Colonic mucosa (tissue), 4 donors: ENCODE data around the gene HEATR5A. TPM values are rescaled to one million over a fixed set of nuclear protein-coding genes. Genes with fewer than 3 reads are reported as not detected.
"Not testable (repeated sequence)": the region's sequence is repeated elsewhere in the genome, so short reads cannot be mapped to it uniquely, and the experiment has no call there.

Source experiments
- DNase-seq: peaks from one replicate; pipeline ENCODE4 v3.0.0-alpha.2; 2020
- H3K27ac ChIP-seq: fragments of 200-600 bp; one replicate; pipeline ENCODE4 v1.8.0; 2021
- H3K27me3 ChIP-seq: fragments of 200-600 bp; one replicate; pipeline ENCODE4 v1.8.0; 2021
- H3K36me3 ChIP-seq: fragments of 200-600 bp; one replicate; pipeline ENCODE4 v1.8.0; 2021
- H3K4me1 ChIP-seq: fragments of 200-600 bp; one replicate; pipeline ENCODE4 v1.8.0; 2021; ENCODE audit warnings: mild to moderate bottlenecking
- H3K4me3 ChIP-seq: fragments of 200-600 bp; one replicate; pipeline ENCODE4 v1.8.0; 2021
- H3K9ac ChIP-seq, 2 donors: one replicate each; pipeline ENCODE4 v1.7.0; 2013; ENCODE audit warnings: control low read depth in 2 of 2, low read depth in 2 of 2, low read length in 2 of 2
- H3K9me3 ChIP-seq: fragments of 200-600 bp; one replicate; pipeline ENCODE4 v1.8.0; 2021
- intact Hi-C: fragments of 100-400 bp; cut with DNase I; formaldehyde crosslinking; loops from one replicate; pipeline ENCODE4 v1.14.1; 2022
- total RNA-seq, 2 donors: library from RNA; stranded (reverse); fragmentation: NEBNext Ultra II Directional in 1 of 2; extraction: Animal tissue kit (Norgen Biotek cat#: 25700) in 1 of 2; gene quantifications; one replicate each; pipeline ENCODE4 v1.2.1, GENCODE V29; 2021
- TF ChIP-seq, protein P1 (sequence below): fragments of 200-600 bp; IDR thresholded peaks from one replicate; pipeline ENCODE4 v1.8.0; 2022; ENCODE audit warnings: antibody characterized with exemption, mild to moderate bottlenecking
- donor health status: healthy.
- donor health status: DM: no; HTN: no; CAD: no.
- donor health status: DM: no; HTN: no; CAD: no.

Gene HEATR5A
- total RNA-seq, 2 donors from 2014 or later = 45.5 to 58.2 TPM

DNA sequence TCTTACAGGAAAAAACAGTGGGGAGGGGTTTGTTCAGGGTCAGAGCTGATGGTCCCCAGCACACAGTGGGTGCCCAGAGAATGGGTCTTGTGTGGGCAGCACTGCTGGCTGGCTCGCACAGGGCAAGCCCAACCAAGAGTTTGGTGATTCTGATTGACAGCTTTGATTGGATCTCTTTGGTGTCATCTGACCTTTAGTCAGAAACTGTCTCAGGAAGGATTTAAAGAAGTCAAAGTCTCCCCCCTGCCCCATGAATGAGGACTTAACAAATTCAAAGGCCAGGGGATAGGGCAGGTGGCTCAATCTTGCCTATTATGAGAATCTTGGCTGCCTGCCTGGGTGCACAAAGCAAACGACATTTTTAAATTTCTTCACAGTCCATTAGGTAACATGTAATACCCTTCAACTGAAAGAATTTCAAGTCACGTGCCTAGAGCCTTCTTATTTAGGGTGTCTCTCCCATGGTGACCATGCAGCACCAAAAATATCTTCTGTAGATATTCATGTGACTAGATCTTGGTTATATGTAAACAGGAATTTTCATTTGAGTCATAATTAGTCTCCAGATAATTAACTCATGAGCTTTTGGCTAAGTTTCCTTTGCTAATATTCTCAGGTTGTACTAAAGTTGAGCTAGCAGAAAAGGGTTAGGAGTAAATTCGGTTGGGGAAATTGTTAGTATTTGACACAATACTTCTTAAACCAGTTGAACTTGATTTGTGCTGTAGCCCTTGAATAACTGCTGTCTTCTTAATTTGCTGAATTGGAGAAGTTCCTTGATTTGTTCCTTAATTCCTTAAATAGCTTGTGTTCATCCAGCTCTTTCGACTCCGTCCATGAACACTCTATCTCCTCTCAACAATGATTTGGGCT, 158.3 kb downstream of the HEATR5A start:
- Histone ChIP-seq H3K9ac (no peak overlapping the region), H3K9me3 (no peaks in the 10 kb centered on the region), H3K27me3 (no peaks in the 10 kb centered on the region), H3K4me3 (no peak overlapping the region), H3K36me3 (no peaks in the 10 kb centered on the region), H3K27ac (no peak overlapping the region), H3K4me1 (no peaks in the 10 kb centered on the region)
- no peak for DNase-seq
- TF ChIP-seq, protein P1, sequence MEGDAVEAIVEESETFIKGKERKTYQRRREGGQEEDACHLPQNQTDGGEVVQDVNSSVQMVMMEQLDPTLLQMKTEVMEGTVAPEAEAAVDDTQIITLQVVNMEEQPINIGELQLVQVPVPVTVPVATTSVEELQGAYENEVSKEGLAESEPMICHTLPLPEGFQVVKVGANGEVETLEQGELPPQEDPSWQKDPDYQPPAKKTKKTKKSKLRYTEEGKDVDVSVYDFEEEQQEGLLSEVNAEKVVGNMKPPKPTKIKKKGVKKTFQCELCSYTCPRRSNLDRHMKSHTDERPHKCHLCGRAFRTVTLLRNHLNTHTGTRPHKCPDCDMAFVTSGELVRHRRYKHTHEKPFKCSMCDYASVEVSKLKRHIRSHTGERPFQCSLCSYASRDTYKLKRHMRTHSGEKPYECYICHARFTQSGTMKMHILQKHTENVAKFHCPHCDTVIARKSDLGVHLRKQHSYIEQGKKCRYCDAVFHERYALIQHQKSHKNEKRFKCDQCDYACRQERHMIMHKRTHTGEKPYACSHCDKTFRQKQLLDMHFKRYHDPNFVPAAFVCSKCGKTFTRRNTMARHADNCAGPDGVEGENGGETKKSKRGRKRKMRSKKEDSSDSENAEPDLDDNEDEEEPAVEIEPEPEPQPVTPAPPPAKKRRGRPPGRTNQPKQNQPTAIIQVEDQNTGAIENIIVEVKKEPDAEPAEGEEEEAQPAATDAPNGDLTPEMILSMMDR = no peak
- intact Hi-C loops = loop anchor here (10.0 kb wide), 1 partner anchor 47 kb away; no protein-coding TSS in a partner anchor

DNA sequence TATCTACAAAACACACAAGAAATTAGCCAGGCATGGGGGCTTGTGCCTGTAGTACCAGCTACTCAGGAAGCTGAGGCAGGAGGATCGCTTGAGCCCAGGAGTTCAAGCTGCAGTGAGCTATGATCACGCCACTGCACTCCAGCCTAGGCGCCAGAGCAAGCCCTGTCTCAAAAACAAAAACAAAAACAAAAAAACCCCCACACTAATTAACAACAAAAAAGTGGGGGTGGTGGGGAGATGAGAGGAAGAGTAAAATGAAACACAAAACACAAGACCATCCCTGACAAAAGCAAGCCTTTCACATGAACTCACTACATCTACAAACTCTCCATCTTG, 158.9 kb downstream of the HEATR5A start:
- no peaks in the 10 kb centered on the region for H3K27me3 ChIP-seq
- intact Hi-C loops = loop anchor here (10.0 kb wide), 1 partner anchor 47 kb away; no protein-coding TSS in a partner anchor
- no peak overlapping the region for H3K9ac ChIP-seq
- H3K4me1 ChIP-seq = no peaks in the 10 kb centered on the region
- no peak overlapping the region for H3K4me3 ChIP-seq
- no peaks in the 10 kb centered on the region for H3K36me3 ChIP-seq
- TF ChIP-seq, protein P1 = no peak
- no peak for DNase-seq
- no peak overlapping the region for H3K27ac ChIP-seq
- no peaks in the 10 kb centered on the region for H3K9me3 ChIP-seq

DNA sequence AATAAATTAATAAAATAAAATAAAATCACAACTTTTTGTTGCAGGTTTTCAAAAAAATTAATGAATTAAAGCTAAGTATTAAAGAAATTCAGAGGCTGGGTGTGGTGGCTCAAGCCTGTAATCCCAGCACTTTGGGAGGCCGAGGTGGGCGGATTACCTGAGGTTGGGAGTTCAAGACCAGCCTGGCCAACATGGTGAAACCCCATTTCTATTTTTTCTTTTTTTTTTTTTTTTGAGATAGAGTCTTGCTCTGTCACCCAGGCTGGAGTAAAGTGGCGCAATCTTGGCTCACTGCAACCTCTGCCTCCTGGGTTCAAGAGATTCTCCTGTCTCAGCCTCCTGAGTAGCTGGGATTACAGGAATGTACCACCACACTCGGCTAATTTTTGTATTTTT, 161.3 kb downstream of the HEATR5A start:
- H3K27ac ChIP-seq, intact Hi-C loops, H3K36me3 ChIP-seq, DNase-seq, H3K4me1 ChIP-seq, H3K4me3 ChIP-seq, H3K9me3 ChIP-seq, H3K9ac ChIP-seq, H3K27me3 ChIP-seq: not testable (repeated sequence)

DNA sequence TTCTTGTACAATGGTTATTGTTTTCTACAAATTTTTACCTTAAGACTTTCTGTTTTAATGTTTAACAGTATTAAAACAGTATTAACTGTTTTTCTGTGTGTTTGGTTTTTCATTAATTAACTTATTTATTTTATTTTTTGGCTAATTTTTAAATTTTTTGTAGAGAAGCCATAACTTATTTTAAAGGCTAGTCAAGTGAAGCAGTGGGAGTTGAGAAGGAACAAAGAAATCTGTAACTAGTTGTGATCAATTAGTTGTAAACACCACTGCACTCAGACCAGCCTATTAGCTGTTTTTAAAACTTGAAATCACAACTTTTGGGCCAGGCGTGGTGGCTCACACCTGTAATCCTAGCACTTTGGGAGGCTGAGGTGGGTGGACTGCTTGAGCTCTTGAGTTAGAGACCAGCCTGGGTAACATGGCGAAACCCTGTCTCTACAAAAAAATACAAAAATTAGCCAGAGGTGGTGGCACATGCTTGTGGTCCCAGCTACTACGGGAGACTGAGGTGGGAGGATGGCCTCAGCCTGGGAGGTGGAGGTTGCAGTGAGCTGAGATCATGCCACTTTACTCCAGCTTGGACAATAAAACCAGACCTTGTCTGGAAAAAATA, 161.8 kb downstream of the HEATR5A start:
- Histone ChIP-seq H3K27me3 (no peaks in the 10 kb centered on the region), H3K27ac (no peak overlapping the region), H3K36me3 (no peaks in the 10 kb centered on the region), H3K9ac (no peak overlapping the region), H3K4me1 (no peaks in the 10 kb centered on the region), H3K4me3 (no peak overlapping the region), H3K9me3 (no peaks in the 10 kb centered on the region)
- TF ChIP-seq, protein P1 = no peak
- intact Hi-C loops = no loop called here
- DNase-seq = no peak

DNA sequence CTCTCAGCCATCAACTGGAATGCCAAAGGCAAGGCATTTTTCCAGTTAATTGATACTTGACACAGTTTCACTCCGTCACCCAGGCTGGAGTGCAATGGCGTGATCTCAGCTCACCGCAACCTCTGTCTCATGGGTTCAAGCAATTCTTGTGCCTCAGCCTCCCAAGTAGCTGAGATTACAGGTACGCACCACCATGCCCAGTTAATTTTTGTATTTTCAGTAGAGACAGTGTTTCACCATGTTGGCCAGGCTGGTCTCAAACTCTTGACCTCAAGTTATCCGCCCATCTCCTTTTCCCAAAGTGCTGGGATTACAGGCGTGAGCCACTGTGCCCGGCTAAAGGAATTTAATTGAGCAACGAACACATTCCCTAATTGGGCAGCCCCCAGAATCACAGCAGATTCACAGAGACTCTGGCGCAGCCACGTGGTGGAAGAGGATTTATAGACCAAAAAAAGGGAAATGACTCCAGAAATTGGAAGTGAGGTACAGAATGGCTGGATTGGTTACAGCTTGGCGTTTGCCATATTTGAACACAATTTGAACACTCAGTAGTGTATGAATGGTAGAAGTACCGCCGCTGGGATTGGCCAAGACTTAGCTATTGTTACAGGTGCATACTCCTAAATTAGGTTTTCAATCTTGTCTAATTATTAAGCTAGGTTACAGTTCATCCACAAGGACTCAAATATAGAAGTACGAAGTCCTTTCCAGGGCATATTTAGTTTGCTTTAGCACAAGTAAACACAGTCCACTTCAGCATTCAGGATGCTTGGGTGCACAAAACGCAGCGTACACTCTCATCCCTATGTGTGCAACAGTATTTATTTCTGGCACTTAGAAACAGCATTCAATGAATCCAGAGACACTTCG, 162.6 kb downstream of the HEATR5A start:
- H3K4me1 ChIP-seq, H3K36me3 ChIP-seq, intact Hi-C loops, H3K9ac ChIP-seq, H3K9me3 ChIP-seq, H3K27ac ChIP-seq, H3K27me3 ChIP-seq, H3K4me3 ChIP-seq: not testable (repeated sequence)
- peak; percentile 41 for DNase-seq

DNA sequence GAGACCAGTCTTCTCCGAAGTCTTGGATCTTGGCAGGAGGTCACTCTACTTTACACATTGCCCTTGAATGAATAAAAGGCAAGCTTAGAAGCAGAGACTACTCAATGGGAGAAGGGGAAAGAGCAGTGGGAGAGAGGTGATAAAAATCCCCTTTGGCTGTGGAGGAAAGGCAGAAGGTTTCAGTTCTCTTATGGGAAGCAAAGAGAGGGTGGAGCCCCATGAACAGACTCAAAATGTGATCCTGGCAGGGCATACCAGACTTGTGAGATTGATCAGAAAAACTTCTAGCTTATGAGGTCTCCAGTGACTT, 163.2 kb downstream of the HEATR5A start:
- TF ChIP-seq, protein P1 = no peak
- H3K27ac ChIP-seq = no peak overlapping the region
- H3K9me3 ChIP-seq = no peaks in the 10 kb centered on the region
- intact Hi-C loops = no loop called here
- H3K4me3 ChIP-seq = no peak overlapping the region
- no peaks in the 10 kb centered on the region for H3K36me3 ChIP-seq
- H3K27me3 ChIP-seq = no peaks in the 10 kb centered on the region
- no peaks in the 10 kb centered on the region for H3K4me1 ChIP-seq
- H3K9ac ChIP-seq = no peak overlapping the region
- DNase-seq = no peak
